HTR-8/SVneo (cell line): ENCODE measurements around the gene NUDT9.
"Not testable (repeated sequence)": the region's sequence is repeated elsewhere in the genome, so short reads cannot be mapped to it uniquely, and the experiment has no call there.

Experiments used
- DNase-seq: peaks from one replicate; pipeline ENCODE4 v3.0.0; 2011; ENCODE audit warnings: low spot score, mixed read lengths; ENCODE audit not compliant: insufficient read length
- FAIRE-seq: peaks from 2 replicates; lab custom pipeline; 2011; peaks lifted over from hg19 to GRCh38; lab: Jason Lieb, UNC

NUDT9 gene

DNA sequence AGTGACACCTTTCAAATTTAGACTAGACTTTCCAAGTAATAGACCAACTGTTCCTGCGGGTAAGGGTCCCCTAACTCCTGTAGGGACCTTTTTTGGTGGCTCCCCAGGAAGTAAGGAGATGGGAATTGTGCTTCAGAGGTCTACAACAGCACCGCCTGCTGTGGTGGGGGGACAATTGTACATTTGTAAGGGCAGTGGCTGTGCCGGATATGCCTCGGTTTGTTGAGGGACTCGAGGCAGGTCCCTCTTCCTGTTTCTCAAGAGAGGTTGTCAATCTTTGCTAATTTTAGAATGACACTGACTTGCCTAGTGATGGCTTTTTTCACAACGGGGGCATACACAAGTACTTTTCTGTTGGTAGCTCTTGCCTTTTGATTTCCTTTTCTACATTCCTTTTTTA is 15.9 kb upstream of the NUDT9 start:
- FAIRE-seq (no peak), DNase-seq (no peak)

DNA sequence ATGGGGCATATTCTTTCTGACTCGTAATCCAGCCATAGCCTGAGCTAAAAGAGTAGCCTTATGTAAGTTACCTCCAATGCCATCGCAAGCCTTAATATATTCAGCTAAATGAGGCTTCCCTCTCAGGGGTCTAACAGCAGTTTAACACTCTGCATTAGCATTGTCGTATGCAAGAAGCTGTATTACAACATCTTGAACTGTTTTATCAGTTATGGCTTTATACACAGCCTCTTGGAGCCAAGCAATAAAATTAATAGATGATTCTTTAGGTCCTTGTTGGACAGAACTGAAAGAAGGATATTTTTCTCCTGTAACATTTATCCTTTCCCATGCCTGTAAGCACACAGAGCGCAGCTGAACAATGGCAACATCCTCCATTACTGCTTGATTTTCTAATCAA is 15.5 kb upstream of the NUDT9 start:
- not testable (repeated sequence) for FAIRE-seq, DNase-seq

DNA sequence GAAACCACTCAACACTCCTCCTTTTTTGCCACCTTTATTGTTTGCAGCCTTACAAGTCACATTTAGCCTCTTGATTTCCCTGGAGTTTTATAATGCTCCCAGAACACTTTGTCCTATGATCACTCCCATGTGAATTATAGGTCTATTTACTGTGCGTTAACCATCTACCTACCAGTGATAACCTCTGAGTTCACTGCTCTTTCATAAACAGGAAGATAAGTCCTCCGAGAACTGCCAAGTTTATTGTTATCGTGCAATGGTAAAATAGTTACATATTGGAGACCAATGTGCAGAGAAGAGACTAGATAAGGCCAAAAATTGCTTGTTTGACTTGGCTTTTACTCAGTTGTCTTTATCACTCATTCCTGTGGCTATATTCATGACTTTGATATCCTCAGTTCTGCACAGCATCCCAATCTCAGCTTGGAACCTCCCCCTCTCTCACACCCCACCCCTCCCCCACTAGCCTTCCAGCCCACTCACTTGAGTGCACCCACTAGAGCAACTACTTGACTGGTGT is 12.9 kb upstream of the NUDT9 start:
- FAIRE-seq (no peak), DNase-seq (no peak)

DNA sequence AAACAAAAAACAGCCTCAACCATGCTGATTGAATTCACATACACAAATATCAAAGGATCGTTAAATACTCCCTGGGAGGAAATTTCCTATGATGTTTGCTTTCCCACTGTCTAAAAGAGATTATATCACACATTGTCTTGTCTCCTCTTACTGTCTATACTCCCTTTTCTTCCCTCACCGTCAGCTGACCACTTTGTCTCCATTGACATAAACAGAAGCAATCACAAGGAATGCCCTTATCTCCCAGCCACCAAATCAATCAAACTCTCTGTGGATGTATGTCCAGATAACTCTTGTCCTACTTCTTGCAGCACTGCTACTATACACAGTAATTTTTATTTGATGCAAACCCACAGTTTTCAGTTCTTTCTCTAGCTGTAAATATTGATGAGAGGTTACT is 12.2 kb upstream of the NUDT9 start:
- DNase-seq (no peak), FAIRE-seq (no peak)

DNA sequence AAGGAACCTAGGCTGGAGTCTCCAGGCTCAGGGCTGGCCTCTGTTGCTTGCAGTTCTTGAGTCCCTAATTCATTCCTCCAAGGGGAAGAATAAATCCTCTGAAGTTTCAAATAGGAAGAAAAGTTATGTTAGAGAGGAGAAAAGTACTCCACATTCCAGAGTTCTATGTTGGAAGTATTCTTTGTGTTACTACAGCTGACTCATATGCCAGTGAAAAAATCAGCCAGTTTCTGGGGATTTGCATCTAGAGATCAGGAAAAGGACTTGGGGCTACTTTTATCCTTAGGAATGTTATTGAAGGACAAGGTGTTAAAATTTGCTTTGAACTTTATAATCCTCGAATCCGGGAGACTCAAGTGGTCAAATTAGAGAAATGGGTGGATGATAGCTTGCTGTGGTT is 11.7 kb upstream of the NUDT9 start:
- no peak for FAIRE-seq

DNA sequence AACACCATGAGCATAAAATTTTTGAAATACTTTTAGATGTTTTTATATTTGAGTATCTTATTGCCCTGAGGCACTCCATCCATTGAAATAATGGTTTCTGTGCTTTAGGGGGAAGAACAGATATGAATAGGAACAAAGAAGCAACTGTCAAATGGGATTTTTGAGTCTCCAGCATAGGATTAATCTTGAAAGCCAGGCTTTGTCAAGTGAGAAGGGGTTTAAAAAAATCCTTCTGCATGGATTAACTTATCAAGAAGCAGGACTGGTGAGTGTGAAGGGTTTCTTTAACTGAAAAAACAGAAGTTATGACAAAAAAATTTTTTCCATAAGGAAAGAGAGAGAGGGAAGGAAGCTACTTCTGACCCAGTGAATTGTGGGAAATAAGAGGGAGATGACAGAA is 7.6 kb upstream of the NUDT9 start:
- DNase-seq = no peak
- no peak for FAIRE-seq

More for the DNA sequence above, 11.7 kb upstream of the NUDT9 start:
- DNase-seq = no peak

DNA sequence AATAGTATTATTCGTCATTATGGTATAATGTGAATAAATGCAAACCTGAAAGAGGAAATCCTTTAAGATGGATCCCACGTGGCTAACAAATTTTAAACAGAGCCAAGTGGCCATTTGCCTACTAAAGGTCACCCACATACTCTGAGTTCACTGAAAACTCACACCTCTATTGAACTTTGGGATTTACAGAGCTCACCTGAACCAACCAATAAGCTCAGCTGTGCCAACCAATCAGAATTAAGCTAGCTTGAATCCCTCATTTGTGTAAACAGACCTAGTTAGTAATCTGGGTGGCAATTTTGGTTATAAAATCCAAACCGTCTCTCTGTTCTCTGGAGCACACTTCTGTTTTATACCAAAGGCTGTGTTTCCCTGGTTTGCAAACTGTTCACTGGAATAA is 5.4 kb upstream of the NUDT9 start:
- no peak for FAIRE-seq
- DNase-seq = no peak

DNA sequence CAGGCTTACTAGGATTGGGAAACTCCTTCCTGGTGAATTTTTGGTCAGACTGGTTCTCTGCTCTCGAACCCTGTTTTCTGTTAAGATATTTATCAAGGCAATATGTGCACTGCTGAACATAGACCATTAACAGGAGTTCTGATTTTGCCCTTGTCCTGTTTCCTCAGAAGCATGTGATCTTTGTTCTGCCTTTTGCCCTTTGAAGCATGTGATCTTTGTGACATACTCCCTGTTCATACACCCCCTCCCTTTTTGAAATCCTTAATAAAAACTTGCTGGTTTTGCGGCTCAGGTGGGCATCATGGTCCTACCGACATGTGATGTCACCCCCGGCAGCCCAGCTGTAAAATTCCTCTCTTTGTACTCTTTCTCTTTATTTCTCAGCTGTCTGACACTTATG is 4.0 kb upstream of the NUDT9 start:
- not testable (repeated sequence) for DNase-seq, FAIRE-seq

DNA sequence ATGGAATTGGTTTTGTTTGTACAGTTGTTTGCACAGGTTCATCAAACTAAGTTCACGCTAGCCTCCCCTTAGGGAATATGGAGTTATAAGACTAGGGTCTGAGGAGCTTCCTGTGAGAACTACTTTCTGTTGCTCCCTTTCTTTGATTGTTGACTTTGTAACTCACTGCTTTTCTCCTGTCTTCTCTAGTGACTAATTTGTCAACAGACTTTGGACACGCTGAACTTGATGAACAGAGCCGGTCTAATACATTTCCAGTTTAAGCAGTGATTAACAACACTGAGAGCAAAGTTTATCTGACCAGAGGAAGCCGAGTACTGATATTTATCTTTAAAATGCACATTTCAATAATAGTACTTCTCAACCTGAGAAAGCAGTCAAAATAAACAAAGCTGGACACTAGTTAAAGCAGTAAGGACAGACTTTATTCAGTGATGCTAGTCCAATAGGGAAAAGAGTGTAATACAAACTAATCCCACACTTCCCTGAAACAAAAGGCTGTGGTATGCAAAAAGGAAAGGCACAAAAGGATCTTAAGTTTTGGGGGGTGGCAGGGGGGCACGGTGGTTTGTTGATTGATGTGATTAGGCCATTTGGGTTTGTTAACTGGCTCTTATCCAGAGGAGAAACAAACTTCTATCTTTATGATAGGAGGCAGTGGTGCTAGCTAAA is 2.7 kb upstream of the NUDT9 start:
- no peak for DNase-seq
- no peak for FAIRE-seq

DNA sequence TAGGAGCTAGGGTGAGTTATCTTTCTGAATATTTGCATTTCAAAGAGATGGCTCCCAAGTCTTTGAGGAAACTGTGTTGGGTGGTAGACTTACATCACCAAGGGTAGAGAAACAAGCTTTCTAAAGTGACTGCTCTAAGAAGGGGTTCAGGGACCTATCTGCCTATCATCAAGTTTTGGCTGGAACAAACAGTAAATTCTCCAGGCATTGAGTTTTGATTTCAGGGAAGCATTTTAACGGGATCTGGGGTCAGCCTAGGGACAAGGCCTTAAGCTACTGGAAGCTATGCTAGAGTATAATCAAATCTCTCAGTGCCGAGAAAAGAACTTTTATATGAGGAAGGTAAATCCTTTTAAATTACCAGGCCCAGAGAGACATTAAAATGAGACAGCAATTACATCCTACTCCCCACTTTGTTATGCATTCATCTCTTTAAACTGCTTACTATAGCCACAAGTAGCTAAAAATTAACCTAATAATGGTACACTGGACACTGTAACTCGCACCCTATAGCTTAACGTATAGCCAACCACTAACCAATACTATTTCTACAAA is 2.0 kb upstream of the NUDT9 start:
- FAIRE-seq = no peak
- DNase-seq = no peak

DNA sequence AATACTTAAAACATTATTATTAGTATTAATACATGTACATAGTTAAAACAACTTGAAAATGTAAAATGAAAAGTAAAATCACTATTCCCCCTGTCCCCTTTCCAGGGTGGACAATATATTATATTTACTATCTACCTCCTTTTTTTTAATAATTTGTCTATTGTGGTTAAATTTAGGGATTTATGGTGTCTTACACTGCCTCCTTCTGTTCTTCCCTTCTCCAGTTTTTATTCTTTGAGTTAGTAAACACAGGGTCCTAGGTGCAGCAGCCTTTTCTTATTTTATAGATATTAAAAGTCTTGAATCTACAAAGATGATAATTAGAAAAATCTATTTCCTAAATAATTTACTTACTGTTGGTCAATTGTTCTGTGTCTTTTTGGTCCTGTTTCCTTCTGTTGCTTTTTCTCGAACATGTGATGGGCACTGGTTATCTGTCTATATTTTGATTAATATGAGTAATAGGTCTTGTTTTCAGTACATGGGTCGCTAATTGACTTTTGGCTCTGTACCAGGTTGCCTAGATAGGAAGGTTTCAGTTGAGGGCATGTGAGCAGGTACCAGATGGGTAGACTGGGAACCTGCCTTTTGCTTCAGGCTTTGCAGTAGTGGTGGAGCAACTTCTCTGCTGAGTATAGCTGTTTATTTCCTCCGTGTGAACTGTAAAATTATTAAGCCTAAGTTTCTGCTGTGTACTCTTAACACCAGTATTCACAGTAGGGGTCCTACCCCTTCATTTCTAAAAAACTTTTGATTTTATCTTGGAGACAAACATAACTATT is 1.1 kb downstream of the NUDT9 start:
- FAIRE-seq (no peak), DNase-seq (no peak)

DNA sequence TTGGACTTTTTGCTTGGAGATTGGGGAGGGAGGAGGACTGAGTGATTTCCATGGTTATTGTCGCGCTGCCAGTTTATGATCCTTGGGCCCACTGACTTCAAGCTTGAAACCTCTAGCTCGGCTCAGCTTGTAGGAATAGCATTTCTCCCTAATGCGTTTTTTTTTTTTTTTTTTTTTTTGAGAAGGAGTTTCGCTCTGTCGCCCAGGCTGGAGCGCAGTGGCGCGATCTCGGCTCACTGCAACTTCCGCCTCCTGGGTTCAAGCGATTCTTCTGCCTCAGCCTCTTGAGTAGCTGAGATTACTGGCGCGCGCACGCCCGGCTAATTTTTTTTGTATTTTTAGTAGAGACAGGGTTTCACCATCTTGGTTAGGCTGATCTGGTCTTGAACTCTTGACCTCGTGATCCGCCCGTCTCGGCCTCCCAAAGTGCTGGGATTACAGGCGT is 1.7 kb downstream of the NUDT9 start:
- not testable (repeated sequence) for FAIRE-seq, DNase-seq

DNA sequence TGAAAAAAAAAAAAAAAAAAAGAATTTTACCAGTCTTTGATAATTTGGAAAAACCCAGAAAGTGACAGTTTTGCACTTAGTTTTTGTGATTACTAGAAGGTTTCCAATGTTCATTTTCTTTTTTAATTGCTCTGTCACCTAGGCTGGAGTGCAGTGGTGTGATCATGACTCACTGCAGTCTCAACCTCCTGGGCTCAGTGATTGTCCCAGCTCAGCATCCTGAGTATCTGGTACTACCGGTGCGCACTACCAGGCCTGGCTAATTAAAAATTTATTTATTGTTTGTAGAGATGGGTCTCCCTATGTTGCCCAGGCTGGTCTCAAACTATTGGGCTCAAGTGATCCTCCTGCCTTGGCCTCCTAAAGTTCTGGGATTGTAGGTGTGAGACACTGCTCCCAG is 3.3 kb downstream of the NUDT9 start:
- DNase-seq (no peak), FAIRE-seq (no peak)

DNA sequence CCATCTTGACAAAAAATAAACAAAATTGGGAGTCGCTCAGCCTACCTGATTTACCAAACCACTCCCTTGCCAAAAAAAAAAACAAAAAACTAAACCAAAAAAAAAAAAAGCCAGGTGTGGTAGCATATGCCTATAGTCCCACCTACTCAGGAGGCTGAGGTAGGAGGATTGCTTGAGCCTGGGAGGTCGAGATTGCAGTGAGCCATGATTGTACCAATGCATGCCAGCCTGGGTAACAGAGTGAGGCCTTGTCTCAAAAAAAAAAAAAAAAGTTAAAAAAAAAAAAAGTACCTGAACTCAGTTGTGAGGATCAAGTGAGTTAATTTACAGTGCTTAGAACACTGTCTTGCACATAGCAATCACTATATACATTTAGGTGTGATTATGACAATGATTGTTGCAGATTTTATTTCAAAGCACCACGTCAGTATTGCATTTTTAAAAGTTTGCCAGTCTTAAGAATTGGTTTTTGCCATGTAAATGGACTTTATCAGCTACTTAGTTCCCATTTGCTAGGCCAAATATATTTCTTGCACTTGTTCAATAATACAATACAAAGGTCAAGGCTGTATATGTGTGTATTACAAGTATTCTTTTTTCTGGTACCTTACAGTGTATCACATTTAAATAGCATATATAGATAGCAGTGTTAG is 4.6 kb downstream of the NUDT9 start:
- DNase-seq (no peak), FAIRE-seq (no peak)

DNA sequence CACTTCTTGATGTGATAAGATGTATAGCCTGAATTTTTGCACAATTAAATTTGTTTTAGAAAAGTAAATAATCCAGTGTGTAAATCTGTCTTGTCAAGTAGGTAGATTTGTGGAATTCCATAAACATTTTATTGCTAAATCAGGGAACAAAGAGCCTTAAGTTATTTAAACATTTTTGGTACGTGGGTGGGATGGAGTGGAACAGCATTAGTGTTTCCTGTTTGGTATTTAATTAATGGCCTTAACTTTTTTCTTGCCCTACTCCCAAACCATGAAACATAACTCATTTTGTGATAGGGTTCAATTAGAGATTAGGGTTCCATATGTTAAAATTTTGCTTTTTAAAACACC is 5.1 kb downstream of the NUDT9 start:
- FAIRE-seq (no peak), DNase-seq (no peak)

DNA sequence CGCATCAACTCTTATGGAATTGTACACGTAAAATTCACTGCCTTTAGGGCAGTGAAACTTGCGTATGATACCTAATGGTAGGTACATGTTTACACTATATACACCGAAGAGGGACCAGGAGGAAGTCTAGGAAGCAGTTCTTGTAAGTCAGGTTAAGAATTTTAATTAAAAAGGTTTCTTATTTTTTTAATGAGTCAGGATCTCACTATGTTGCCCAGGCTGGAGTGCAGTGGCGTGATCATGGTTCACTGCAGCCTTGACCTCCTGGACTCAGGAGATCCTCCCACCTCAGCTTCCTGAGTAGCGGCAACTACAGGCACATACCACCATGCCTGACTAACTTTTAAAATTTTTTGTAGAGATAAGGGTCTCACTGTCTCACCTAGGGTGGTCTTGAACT is 6.6 kb downstream of the NUDT9 start:
- no peak for DNase-seq
- no peak for FAIRE-seq

DNA sequence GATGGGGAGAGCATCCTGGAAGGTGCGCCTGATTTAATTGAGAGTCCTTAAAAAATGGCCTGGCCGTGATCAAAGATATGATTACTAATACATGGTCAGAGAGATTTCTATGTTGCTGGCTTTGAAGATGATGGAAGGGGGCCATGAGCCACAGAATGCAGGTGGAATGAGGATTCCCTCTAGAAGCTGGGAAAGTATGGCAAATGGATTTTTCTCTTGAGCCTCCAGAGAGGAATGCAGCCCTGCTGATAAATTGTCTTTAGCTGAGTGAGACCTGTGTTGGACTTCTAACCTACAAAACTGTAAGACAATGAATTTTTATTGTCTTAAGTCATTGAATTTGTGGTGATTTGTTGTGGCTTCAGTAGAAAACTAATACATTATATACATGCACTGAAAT is 7.7 kb downstream of the NUDT9 start:
- DNase-seq = no peak
- no peak for FAIRE-seq

DNA sequence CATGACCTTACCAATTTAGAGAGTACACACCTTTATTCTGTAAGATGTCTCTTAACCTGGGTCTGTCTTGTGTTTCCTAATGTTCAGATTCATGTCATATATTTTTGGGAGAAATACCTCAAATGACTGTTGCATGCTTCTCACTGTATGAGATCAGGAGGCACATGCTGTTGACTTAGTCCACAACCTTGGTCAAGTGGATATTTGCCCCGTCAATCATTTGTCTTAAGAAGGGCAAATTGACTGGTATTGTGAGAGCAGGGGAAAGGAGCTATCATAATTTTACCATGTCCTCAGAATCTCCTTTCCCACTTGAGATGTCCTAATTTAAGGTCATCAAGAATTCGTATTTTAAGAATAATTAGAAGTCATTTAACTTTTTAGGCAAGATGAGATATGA is 11.0 kb downstream of the NUDT9 start:
- no peak for FAIRE-seq

DNA sequence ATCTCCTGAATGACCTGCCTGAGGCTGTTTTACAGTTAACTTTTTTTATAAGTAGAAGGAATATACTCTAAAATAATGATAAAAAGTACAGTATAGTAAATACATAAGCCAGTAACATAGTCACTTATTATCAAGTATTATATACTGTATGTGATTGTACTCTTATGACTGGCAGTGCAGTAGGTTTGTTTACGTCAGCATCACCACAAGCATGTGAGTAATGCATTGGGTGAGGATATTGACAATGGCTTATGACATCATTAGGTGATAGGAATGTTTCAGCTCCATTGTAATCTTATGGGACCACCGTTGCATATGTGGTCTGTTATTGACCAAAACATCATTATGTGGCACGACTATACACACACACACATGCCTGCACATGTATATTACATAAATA is 20.5 kb downstream of the NUDT9 start:
- DNase-seq = no peak
- no peak for FAIRE-seq

More for the DNA sequence above, 11.0 kb downstream of the NUDT9 start:
- DNase-seq = no peak

DNA sequence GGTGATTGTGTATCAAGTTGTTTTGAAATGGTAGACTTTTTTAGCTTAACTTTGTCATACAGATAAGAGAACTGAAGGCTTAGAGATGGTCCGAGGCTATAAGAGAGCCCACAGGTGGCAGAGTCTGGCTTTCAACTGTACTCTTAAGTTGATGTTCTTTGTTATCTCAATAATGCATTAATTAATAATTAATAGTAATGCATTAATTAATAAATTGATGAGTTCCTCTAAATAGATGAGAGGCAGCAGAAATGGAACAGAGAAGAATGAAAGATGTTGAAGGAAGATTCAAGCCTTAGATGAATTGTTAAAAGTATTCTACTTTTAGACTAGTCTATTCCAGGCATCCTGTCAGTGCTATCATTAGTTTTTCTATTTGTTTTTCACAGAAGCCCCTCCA is 22.4 kb downstream of the NUDT9 start:
- DNase-seq = no peak
- FAIRE-seq = no peak

DNA sequence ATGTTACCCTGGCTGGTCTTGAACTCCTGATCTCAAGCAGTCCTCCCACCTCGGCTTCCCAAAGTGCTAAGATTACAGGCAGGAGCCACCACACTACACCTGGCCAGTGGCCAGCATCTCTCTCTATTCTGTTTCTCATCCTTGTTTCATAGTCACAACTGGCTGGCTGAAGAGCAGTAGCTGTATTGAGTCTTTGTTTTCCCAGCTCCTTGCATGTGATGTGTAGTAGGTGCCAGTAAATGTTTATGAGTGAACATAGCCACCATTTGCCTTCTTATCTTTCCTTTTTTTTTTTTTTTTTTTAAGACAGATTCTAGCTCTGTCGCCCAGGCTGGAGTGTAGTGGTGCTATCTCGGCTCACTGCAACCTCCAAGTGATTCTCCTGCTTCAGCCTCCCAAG is 23.6 kb downstream of the NUDT9 start:
- no peak for DNase-seq

More for the DNA sequence above, 23.6 kb downstream of the NUDT9 start:
- no peak for FAIRE-seq
